Liver (tissue), 3 donors: ENCODE results near the gene GMDS.

Source experiments
- CTCF ChIP-seq: fragments of 150-350 bp; IDR thresholded peaks from 2 replicates; pipeline ENCODE4 v1.5.1; 2017; ENCODE audit warnings: improper control_type of control experiment, low read depth, low read length; ENCODE audit not compliant: missing input control
- GABPA ChIP-seq, 2 donors: IDR thresholded peaks in 1 of 2; conservative IDR thresholded peaks in 1 of 2; 2 replicates each; pipeline ENCODE4 v1.6.1; 2016; ENCODE audit warnings: antibody characterized with exemption in 2 of 2, mild to moderate bottlenecking in 1 of 2, moderate library complexity in 1 of 2
- donor health status: healthy.
- donor health status: healthy.

GRCh38 chr6:2029952-2030351 is 215.5 kb downstream of the GMDS start:
- no peak for TF ChIP-seq CTCF
- no peak for TF ChIP-seq GABPA (IDR thresholded peaks at IDR 0.05 in 1 of 2, conservative IDR thresholded peaks at IDR 0.05 in 1 of 2)
